Common myeloid progenitor, CD34-positive (primary cell): Measurements from ENCODE around the gene NACA. TPM values are rescaled to one million over a fixed set of nuclear protein-coding genes. Genes with fewer than 3 reads are reported as not detected.

Source experiments
- CTCF ChIA-PET: fragments of 350-600 bp; sonication (Branson Sonifier 250); formaldehyde crosslinking; loops from one replicate; lab custom pipeline; 2021; ENCODE audit warnings: antibody characterized with exemption; lab: Charles Lee
- POLR2A ChIA-PET: fragments of 350-600 bp; sonication (Branson Sonifier 250); formaldehyde crosslinking; loops from one replicate; lab custom pipeline; 2021; ENCODE audit warnings: antibody characterized with exemption; lab: Charles Lee
- DNase-seq, 3 donors: peaks; one replicate each; pipeline versions ENCODE4 v3.0.0 to v3.0.0-alpha.2; 2013
- H3K27ac ChIP-seq, 2 experiments: 1 replicate in 1 of 2; 2 replicates in 1 of 2; pipeline ENCODE4 v1.7.0; 2013; ENCODE audit warnings: inconsistent platforms in 2 of 2, low read length in 2 of 2, mild to moderate bottlenecking in 2 of 2, low read depth in 1 of 2, moderate library complexity in 1 of 2; ENCODE audit not compliant: severe bottlenecking in 2 of 2, insufficient read depth in 1 of 2, poor library complexity in 1 of 2
- H3K27me3 ChIP-seq, 5 experiments: replicated peaks in 2 of 5; 1 replicate in 3 of 5; 2 replicates in 2 of 5; pipeline versions ENCODE4 v1.6.1 to v1.7.0; 2013; ENCODE audit warnings: low read length in 4 of 5, mild to moderate bottlenecking in 2 of 5, moderate library complexity in 2 of 5, inconsistent platforms in 1 of 5; ENCODE audit not compliant: insufficient read depth in 5 of 5, control insufficient read depth in 4 of 5
- H3K36me3 ChIP-seq, 4 experiments: 1 replicate in 2 of 4; 2 replicates in 2 of 4; pipeline versions ENCODE4 v1.6.1 to v1.7.0; 2013; ENCODE audit warnings: low read length in 3 of 4, control low read depth in 1 of 4, mild to moderate bottlenecking in 1 of 4; ENCODE audit not compliant: control insufficient read depth in 4 of 4, insufficient read depth in 4 of 4
- H3K4me1 ChIP-seq, 4 experiments: 1 replicate in 3 of 4; 2 replicates in 1 of 4; pipeline versions ENCODE4 v1.6.1 to v1.7.1; 2013; ENCODE audit warnings: low read length in 3 of 4, mild to moderate bottlenecking in 3 of 4, control low read depth in 1 of 4, inconsistent platforms in 1 of 4, moderate library complexity in 1 of 4; ENCODE audit not compliant: control insufficient read depth in 4 of 4, insufficient read depth in 4 of 4; ENCODE audit errors: control extremely low read depth in 1 of 4
- H3K4me3 ChIP-seq, 7 experiments: 1 replicate in 4 of 7; 2 replicates in 3 of 7; pipeline versions ENCODE4 v1.5.1 to v1.7.0; 2013; ENCODE audit warnings: mild to moderate bottlenecking in 7 of 7, low read length in 6 of 7, moderate library complexity in 6 of 7, inconsistent platforms in 2 of 7, low read depth in 2 of 7, control low read depth in 1 of 7; ENCODE audit not compliant: insufficient read depth in 4 of 7, control insufficient read depth in 1 of 7; ENCODE audit errors: extremely low read depth in 1 of 7
- H3K9me3 ChIP-seq, 5 experiments: 1 replicate in 4 of 5; 2 replicates in 1 of 5; pipeline versions ENCODE4 v1.6.1 to v1.7.1; 2013; ENCODE audit warnings: low read length in 4 of 5, mild to moderate bottlenecking in 2 of 5, inconsistent platforms in 1 of 5, low read depth in 1 of 5, moderate library complexity in 1 of 5; ENCODE audit not compliant: control insufficient read depth in 4 of 5, insufficient read depth in 2 of 5; ENCODE audit errors: control extremely low read depth in 1 of 5
- WGBS: methylation state at CpG from one replicate; pipeline ENCODE4 v1.1.5; 2013; ENCODE audit not compliant: insufficient coverage; 5-methylcytosine and 5-hydroxymethylcytosine counted together
- polyA plus RNA-seq: library from polyadenylated mRNA; unstranded; fragments of 120-200 nt; gene quantifications from one replicate; pipeline ENCODE4 v1.2.1, GENCODE V29; 2013

The NACA gene
- 5,025 TPM for polyA plus RNA-seq

GRCh38 chr12:56724972-56725722, at the start of gene NACA:
Gene NACA, minus strand, starts transcription at chr12:56725299. Its CDS starts 778 bp downstream, at chr12:56724521.
- peak; percentile 99 to 100 (median 99) for DNase-seq
- CTCF ChIA-PET: interaction anchor here (0.6 to 3.1 kb wide), 5 partner anchors 12 to 89 kb away, joined by 3 to 8 read pairs (median 5); no protein-coding TSS in a partner anchor
- WGBS: 0% methylated on average over 43 of the region's 46 CpGs
- POLR2A ChIA-PET: interaction anchor here (0.6 to 1.4 kb wide), 8 partner anchors 9 to 387 kb away, joined by 3 to 9 read pairs (median 5); partner anchors contain the start of gene PTGES3
- H3K27me3 ChIP-seq: no peaks in the 10 kb centered on the region
- peaks cover 2 to 52% (median 10%) of the 10 kb centered on the region in 4 experiments for H3K36me3 ChIP-seq
- peaks cover 30 to 54% (median 51%) of the 10 kb centered on the region in 4 experiments for H3K4me1 ChIP-seq
- peak within 1 kb of the TSS; percentile 90 to 96 for H3K27ac ChIP-seq
- H3K4me3 ChIP-seq: peak within 1 kb of the TSS; percentile 78 to 100 (median 97)
- H3K9me3 ChIP-seq: no peaks in the 10 kb centered on the region

- ChIA-PET POLR2A (no interaction called here), CTCF (no interaction called here)
- Histone ChIP-seq H3K27me3 (no peaks in the 10 kb centered on the region), H3K4me3 (no peak overlapping the region), H3K9me3 (no peaks in the 10 kb centered on the region), H3K27ac (no peak overlapping the region), H3K4me1 (peaks cover 0 to 3% (median 0%) of the 10 kb centered on the region in 4 experiments), H3K36me3 (no peaks in the 10 kb centered on the region)
- 100% methylated on average over 1 of the region's 2 CpGs for WGBS
- no peak for DNase-seq
Measured at GRCh38 chr12:56773113-56773512, 48.0 kb upstream of the NACA start.

- H3K27me3 ChIP-seq: no peaks in the 10 kb centered on the region
- no peaks in the 10 kb centered on the region for H3K36me3 ChIP-seq
- POLR2A ChIA-PET: no interaction called here
- H3K4me3 ChIP-seq: no peak overlapping the region
- peaks cover 0 to 3% (median 0%) of the 10 kb centered on the region in 4 experiments for H3K4me1 ChIP-seq
- no peak overlapping the region for H3K27ac ChIP-seq
- no peak for DNase-seq
- H3K9me3 ChIP-seq: no peaks in the 10 kb centered on the region
- WGBS: 100% methylated on average over 2 of the region's 5 CpGs
- CTCF ChIA-PET: no interaction called here
Measured at GRCh38 chr12:56772625-56773024, 47.5 kb upstream of the NACA start.

- 97% methylated on average over 3 of the region's 3 CpGs for WGBS
- POLR2A ChIA-PET: interaction anchor here (0.7 kb wide), 1 partner anchor 24 kb away, joined by 3 read pairs; no protein-coding TSS in a partner anchor
- CTCF ChIA-PET: interaction anchor here (1.7 kb wide), 1 partner anchor 11 kb away, joined by 6 read pairs; no protein-coding TSS in a partner anchor
- H3K27me3 ChIP-seq: no peaks in the 10 kb centered on the region
- no peak for DNase-seq
- H3K27ac ChIP-seq: no peak overlapping the region
- H3K9me3 ChIP-seq: no peaks in the 10 kb centered on the region
- H3K4me1 ChIP-seq: peaks cover 0 to 3% (median 1%) of the 10 kb centered on the region in 4 experiments
- no peaks in the 10 kb centered on the region for H3K36me3 ChIP-seq
- H3K4me3 ChIP-seq: no peak overlapping the region
Measured at GRCh38 chr12:56769868-56770267, 44.8 kb upstream of the NACA start.

GRCh38 chr12:56768424-56768823, 43.3 kb upstream of the NACA start:
- no peak overlapping the region for H3K4me3 ChIP-seq
- ChIA-PET CTCF (no interaction called here), POLR2A (no interaction called here)
- H3K4me1 ChIP-seq: peaks cover 0 to 3% (median 1%) of the 10 kb centered on the region in 4 experiments
- H3K36me3 ChIP-seq: no peaks in the 10 kb centered on the region
- H3K27me3 ChIP-seq: no peaks in the 10 kb centered on the region
- WGBS: 100% methylated on average over 5 of the region's 5 CpGs
- H3K27ac ChIP-seq: no peak overlapping the region
- H3K9me3 ChIP-seq: no peaks in the 10 kb centered on the region
- no peak for DNase-seq

GRCh38 chr12:56766535-56766934, 41.4 kb upstream of the NACA start:
- H3K27me3 ChIP-seq: no peaks in the 10 kb centered on the region
- ChIA-PET CTCF (interaction anchor here (1.0 to 1.2 kb wide), 2 partner anchors 12 to 17 kb away, joined by 3 read pairs; no protein-coding TSS in a partner anchor), POLR2A (no interaction called here)
- H3K4me1 ChIP-seq: peaks cover 0 to 3% (median 0%) of the 10 kb centered on the region in 4 experiments
- H3K36me3 ChIP-seq: no peaks in the 10 kb centered on the region
- no peak overlapping the region for H3K4me3 ChIP-seq
- peak in 2 of 3 donors; percentile 12 to 13 for DNase-seq
- no peak overlapping the region for H3K27ac ChIP-seq
- WGBS: 94% methylated on average over 6 of the region's 6 CpGs
- H3K9me3 ChIP-seq: no peaks in the 10 kb centered on the region
